ENCODE measurements around the gene CFAP100.

CFAP100 gene

GRCh38 chr3:126398423-126399350, 4.0 kb downstream of the CFAP100 start:
- TF ChIP-seq TAF1 (IDR thresholded peaks at IDR 0.05; ENCODE audit: borderline replicate concordance, low read depth, low read length) (no peak), POLR2AphosphoS5 (IDR thresholded peaks at IDR 0.05; ENCODE audit: low read depth, low read length) (no peak), POLR2A (IDR thresholded peaks at IDR 0.05; ENCODE audit: low read depth, low read length) (no peak)
- DNase-seq (ENCODE audit: insufficient read length) (no peak), FAIRE-seq (no peak)

GRCh38 chr3:126399351-126399735, 4.6 kb downstream of the CFAP100 start:
- FAIRE-seq (no peak), DNase-seq (ENCODE audit: insufficient read length) (no peak)
- no peak for TF ChIP-seq POLR2A (IDR thresholded peaks at IDR 0.05; ENCODE audit: low read depth, low read length)
- TF ChIP-seq TAF1 (IDR thresholded peaks at IDR 0.05; ENCODE audit: borderline replicate concordance, low read depth, low read length) = no peak
- TF ChIP-seq POLR2AphosphoS5 (IDR thresholded peaks at IDR 0.05; ENCODE audit: low read depth, low read length) = no peak

GRCh38 chr3:126399756-126400155, 5.0 kb downstream of the CFAP100 start:
- FAIRE-seq (no peak), DNase-seq (ENCODE audit: insufficient read length) (no peak)
- TF ChIP-seq POLR2A (IDR thresholded peaks at IDR 0.05; ENCODE audit: low read depth, low read length) = no peak
- no peak for TF ChIP-seq TAF1 (IDR thresholded peaks at IDR 0.05; ENCODE audit: borderline replicate concordance, low read depth, low read length)
- no peak for TF ChIP-seq POLR2AphosphoS5 (IDR thresholded peaks at IDR 0.05; ENCODE audit: low read depth, low read length)

- DNase-seq (ENCODE audit: insufficient read length) (no peak), FAIRE-seq (no peak)
- TF ChIP-seq POLR2A (IDR thresholded peaks at IDR 0.05; ENCODE audit: low read depth, low read length) (no peak), POLR2AphosphoS5 (IDR thresholded peaks at IDR 0.05; ENCODE audit: low read depth, low read length) (no peak), TAF1 (IDR thresholded peaks at IDR 0.05; ENCODE audit: borderline replicate concordance, low read depth, low read length) (no peak)
Observed at GRCh38 chr3:126401611-126402160, 7.0 kb downstream of the CFAP100 start.

- TF ChIP-seq POLR2AphosphoS5 (IDR thresholded peaks at IDR 0.05; ENCODE audit: low read depth, low read length) = no peak
- no peak for TF ChIP-seq POLR2A (IDR thresholded peaks at IDR 0.05; ENCODE audit: low read depth, low read length)
- no peak for DNase-seq (ENCODE audit: insufficient read length)
- no peak for FAIRE-seq
Observed at GRCh38 chr3:126402178-126402577, 7.5 kb downstream of the CFAP100 start.

- DNase-seq (ENCODE audit: insufficient read length) = no peak
- TF ChIP-seq POLR2AphosphoS5 (IDR thresholded peaks at IDR 0.05; ENCODE audit: low read depth, low read length) (no peak), POLR2A (IDR thresholded peaks at IDR 0.05; ENCODE audit: low read depth, low read length) (no peak), TAF1 (IDR thresholded peaks at IDR 0.05; ENCODE audit: borderline replicate concordance, low read depth, low read length) (no peak)
- no peak for FAIRE-seq
Observed at GRCh38 chr3:126402666-126403302, 8.1 kb downstream of the CFAP100 start.

- TF ChIP-seq POLR2A (IDR thresholded peaks at IDR 0.05; ENCODE audit: low read depth, low read length) (no peak), TAF1 (IDR thresholded peaks at IDR 0.05; ENCODE audit: borderline replicate concordance, low read depth, low read length) (no peak), POLR2AphosphoS5 (IDR thresholded peaks at IDR 0.05; ENCODE audit: low read depth, low read length) (no peak)
- FAIRE-seq (no peak), DNase-seq (ENCODE audit: insufficient read length) (no peak)
Observed at GRCh38 chr3:126406389-126407296, 11.9 kb downstream of the CFAP100 start.

- TF ChIP-seq TAF1 (IDR thresholded peaks at IDR 0.05; ENCODE audit: borderline replicate concordance, low read depth, low read length) = no peak
- no peak for TF ChIP-seq POLR2A (IDR thresholded peaks at IDR 0.05; ENCODE audit: low read depth, low read length)
- no peak for TF ChIP-seq POLR2AphosphoS5 (IDR thresholded peaks at IDR 0.05; ENCODE audit: low read depth, low read length)
- no peak for FAIRE-seq
- DNase-seq (ENCODE audit: insufficient read length) = no peak
Observed at GRCh38 chr3:126407412-126408044, 12.8 kb downstream of the CFAP100 start.

- TF ChIP-seq POLR2AphosphoS5 (IDR thresholded peaks at IDR 0.05; ENCODE audit: low read depth, low read length) (no peak), POLR2A (IDR thresholded peaks at IDR 0.05; ENCODE audit: low read depth, low read length) (no peak)
- FAIRE-seq = no peak
- DNase-seq (ENCODE audit: insufficient read length) = no peak
Observed at GRCh38 chr3:126408099-126408498, 13.4 kb downstream of the CFAP100 start.

- TF ChIP-seq POLR2AphosphoS5 (IDR thresholded peaks at IDR 0.05; ENCODE audit: low read depth, low read length) (no peak), TAF1 (IDR thresholded peaks at IDR 0.05; ENCODE audit: borderline replicate concordance, low read depth, low read length) (no peak), POLR2A (IDR thresholded peaks at IDR 0.05; ENCODE audit: low read depth, low read length) (no peak)
- FAIRE-seq = no peak
- no peak for DNase-seq (ENCODE audit: insufficient read length)
Observed at GRCh38 chr3:126412841-126413692, 18.4 kb downstream of the CFAP100 start.

Data from GM12892 (cell line).